Motor neuron (in vitro differentiated cells): ENCODE measurements around the gene TEDC2. TPM values are rescaled to one million over a fixed set of nuclear protein-coding genes. Genes with fewer than 3 reads are reported as not detected.
"Not testable (repeated sequence)": the region's sequence is repeated elsewhere in the genome, so short reads cannot be mapped to it uniquely, and the experiment has no call there.

Experiments used
- ATAC-seq, 8 experiments: fragments of 200-7000 bp; cut with Tn5 transposase; replicated peaks in 6 of 8; 2 replicates each; pipeline ENCODE4 v1.8.0; 2021; ENCODE audit warnings: mild to moderate bottlenecking in 8 of 8, moderate library complexity in 8 of 8
- H3K27ac ChIP-seq, 2 donors: fragments of 250-450 bp; sonication (Bioruptor Pico); 2 replicates each; pipeline ENCODE4 v1.9.0; 2021; ENCODE audit warnings: antibody characterized with exemption in 2 of 2, mild to moderate bottlenecking in 2 of 2, moderate library complexity in 1 of 2
- H3K4me1 ChIP-seq, 2 donors: fragments of 250-450 bp; sonication (Bioruptor Pico); replicated peaks in 1 of 2; 2 replicates each; pipeline ENCODE4 v1.6.1; 2021; ENCODE audit warnings: antibody characterized with exemption in 2 of 2, mild to moderate bottlenecking in 2 of 2, moderate library complexity in 1 of 2
- H3K4me3 ChIP-seq, 5 donors: fragments of 250-450 bp; sonication (Bioruptor Pico); 2 replicates each; pipeline ENCODE4 v1.9.0; 2021; ENCODE audit warnings: antibody characterized with exemption in 5 of 5, mild to moderate bottlenecking in 5 of 5, moderate library complexity in 4 of 5
- WGBS, 10 experiments: fragments of 450-650 bp; shearing (Covaris generic); methylation state at CpG; one replicate each; pipeline ENCODE4 v1.0.0; 2022; 5-methylcytosine and 5-hydroxymethylcytosine counted together
- in situ Hi-C, 9 experiments: fragments of 400-800 bp; cut with MboI; loops; one replicate each; pipeline ENCODE4 v1.15.0; 2021; ENCODE audit warnings: low sequenced_read_pairs in 9 of 9, low pct_unique_long_range_greater_than_20kb in 2 of 9; ENCODE audit not compliant: unreplicated experiment in 9 of 9
- total RNA-seq, 8 experiments: library from RNA; unstranded; fragments of 300-600 nt; gene quantifications; 2 replicates each; pipeline versions ENCODE4 v1.2.3 to v1.2.4, GENCODE V29; 2022

The TEDC2 gene
- total RNA-seq, 8 experiments from 2014 or later = 0.61 to 26.8 (median 10.0) TPM

- in situ Hi-C loops = loop anchor here in 1 of 9 experiments (25.0 kb wide), 1 partner anchor 91 kb away; the partner anchor contains the start of gene ABCA3
- Histone ChIP-seq H3K4me3 (peak overlapping the region; percentile 61 to 90 (median 68)), H3K4me1 (peaks cover 9 to 12% of the 10 kb centered on the region in 2 donors), H3K27ac (peak overlapping the region; percentile 17 to 72)
- ATAC-seq = peak in 1 of 8 experiments; percentile 51
- WGBS, 10 experiments = 0% methylated on average over 1 of the region's 24 CpGs; no CpG with 5 or more reads in 8 of the 10 experiments
Measured at GRCh38 chr16:2428784-2429033, 31.2 kb upstream of the TEDC2 start.

- in situ Hi-C loops = loop anchor here in 1 of 9 experiments (25.0 kb wide), 1 partner anchor 92 kb away; the partner anchor contains the start of gene ABCA3
- Histone ChIP-seq H3K4me3 (peak within 1 kb of the TSS; percentile 61 to 90 (median 68)), H3K4me1 (peaks cover 9 to 12% of the 10 kb centered on the region in 2 donors), H3K27ac (peak within 1 kb of the TSS; percentile 17 to 72)
- ATAC-seq = peak; percentile 84 to 94 (median 91)
- WGBS, 10 experiments = 0 to 1% methylated on average over 4 to 16 of the region's 103 CpGs; no CpG with 5 or more reads in 8 of the 10 experiments
Measured at GRCh38 chr16:2429034-2429770, 30.7 kb upstream of the TEDC2 start, which contains the start of gene CCNF. TSS of gene CCNF (plus strand) at chr16:2429447. CDS start at chr16:2429482, 35 bp downstream.

GRCh38 chr16:2429771-2430663 is 29.9 kb upstream of the TEDC2 start:
- Histone ChIP-seq H3K4me1 (peaks cover 9 to 12% of the 10 kb centered on the region in 2 donors), H3K27ac (no peak overlapping the region), H3K4me3 (peak overlapping the region; percentile 61 to 90 (median 68))
- 0 to 37% (median 3%) methylated on average over 1 to 19 of the region's 46 CpGs for WGBS, 10 experiments
- in situ Hi-C loops = loop anchor here in 1 of 9 experiments (25.0 kb wide), 1 partner anchor 93 kb away; the partner anchor contains the start of gene ABCA3
- peak; percentile 4 to 14 (median 8) for ATAC-seq

DNA sequence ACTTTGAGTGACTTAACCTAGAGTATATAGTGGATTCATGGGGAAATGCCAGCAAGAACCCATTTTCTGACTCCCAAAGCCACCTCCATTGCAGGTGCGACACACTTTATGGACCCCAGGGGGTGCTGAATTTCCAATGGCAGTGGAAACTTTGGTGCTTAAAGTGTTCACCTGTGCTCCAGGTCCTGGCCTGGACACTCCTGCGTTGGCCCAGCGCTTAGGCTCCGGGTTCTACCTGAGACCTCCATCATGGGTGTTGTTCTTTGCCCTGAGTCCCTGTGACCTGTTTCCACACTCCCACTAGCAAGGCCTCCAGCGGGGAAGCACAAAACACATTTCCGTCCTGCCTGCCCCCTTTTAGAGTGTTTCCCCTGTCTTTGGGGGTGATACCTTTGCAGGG is 27.6 kb upstream of the TEDC2 start:
- Histone ChIP-seq H3K4me3 (no peak overlapping the region), H3K4me1 (peaks cover 9 to 12% of the 10 kb centered on the region in 2 donors), H3K27ac (no peak overlapping the region)
- no peak for ATAC-seq
- in situ Hi-C loops = loop anchor here in 1 of 9 experiments (25.0 kb wide), 1 partner anchor 95 kb away; the partner anchor contains the start of gene ABCA3
- WGBS, 10 experiments = 80 to 100% (median 96%) methylated on average over 1 to 6 of the region's 6 CpGs; no CpG with 5 or more reads in 3 of the 10 experiments

- in situ Hi-C loops = loop anchor here in 1 of 9 experiments (25.0 kb wide), 1 partner anchor 96 kb away; the partner anchor contains the start of gene ABCA3
- no peak overlapping the region for H3K4me3 ChIP-seq
- WGBS, 10 experiments = 87 to 100% (median 97%) methylated on average over 2 to 10 of the region's 15 CpGs; no CpG with 5 or more reads in 3 of the 10 experiments
- H3K4me1 ChIP-seq = peaks cover 9 to 12% of the 10 kb centered on the region in 2 donors
- ATAC-seq = no peak
- H3K27ac ChIP-seq = no peak overlapping the region
Measured at GRCh38 chr16:2432801-2433505, 27.0 kb upstream of the TEDC2 start.

- not testable (repeated sequence) for H3K4me3 ChIP-seq, ATAC-seq, H3K4me1 ChIP-seq, H3K27ac ChIP-seq
- in situ Hi-C loops = loop anchor here in 1 of 9 experiments (25.0 kb wide), 1 partner anchor 98 kb away; the partner anchor contains the start of gene ABCA3
- WGBS, 10 experiments = 88 to 100% (median 90%) methylated on average over 2 to 3 of the region's 4 CpGs; no CpG with 5 or more reads in 5 of the 10 experiments
Measured at GRCh38 chr16:2435236-2435635, 24.7 kb upstream of the TEDC2 start.

DNA sequence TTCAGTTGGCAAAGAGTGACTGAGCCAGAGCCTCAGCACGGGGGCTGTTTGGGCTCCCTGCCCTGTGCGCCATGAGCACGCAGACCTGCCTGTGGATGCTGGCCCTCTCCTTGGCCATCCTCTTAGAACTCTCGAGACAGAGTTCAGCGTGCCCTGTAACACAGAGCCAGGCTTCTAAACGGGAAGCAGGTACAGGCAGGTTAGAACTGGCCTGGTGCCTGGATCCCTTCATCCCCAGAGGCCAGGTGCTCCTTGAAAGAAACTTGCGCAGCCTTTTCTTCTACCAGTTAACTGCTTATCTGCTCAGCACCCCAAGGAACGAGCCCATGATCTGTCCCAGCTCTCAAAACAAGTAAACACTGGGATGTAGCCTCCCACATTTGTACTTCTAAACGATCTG is 23.8 kb upstream of the TEDC2 start:
- Histone ChIP-seq H3K4me1 (peaks cover 2% of the 10 kb centered on the region in 2 donors), H3K4me3 (no peak overlapping the region), H3K27ac (no peak overlapping the region)
- in situ Hi-C loops = loop anchor here in 1 of 9 experiments (25.0 kb wide), 1 partner anchor 99 kb away; the partner anchor contains the start of gene ABCA3
- WGBS, 10 experiments = 90 to 100% (median 97%) methylated on average over 1 to 6 of the region's 9 CpGs; no CpG with 5 or more reads in 3 of the 10 experiments
- ATAC-seq = no peak

- WGBS, 10 experiments = 89 to 100% (median 98%) methylated on average over 1 to 16 of the region's 24 CpGs; no CpG with 5 or more reads in 3 of the 10 experiments
- H3K4me1 ChIP-seq = no peaks in the 10 kb centered on the region
- in situ Hi-C loops = loop anchor here in 1 of 9 experiments (25.0 kb wide), 1 partner anchor 100 kb away; the partner anchor contains the start of gene ABCA3
Measured at GRCh38 chr16:2437032-2437790, 22.7 kb upstream of the TEDC2 start.

GRCh38 chr16:2438121-2438520 is 21.8 kb upstream of the TEDC2 start:
- in situ Hi-C loops = loop anchor here in 1 of 9 experiments (25.0 kb wide), 1 partner anchor 101 kb away; the partner anchor contains the start of gene ABCA3
- ATAC-seq = no peak
- 80 to 100% (median 97%) methylated on average over 1 to 12 of the region's 14 CpGs; no CpG with 5 or more reads in 3 of the 10 experiments for WGBS, 10 experiments
- Histone ChIP-seq H3K27ac (no peak overlapping the region), H3K4me1 (no peaks in the 10 kb centered on the region), H3K4me3 (no peak overlapping the region)

More at GRCh38 chr16:2437032-2437790, 22.7 kb upstream of the TEDC2 start:
- no peak for ATAC-seq
- no peak overlapping the region for H3K4me3 ChIP-seq
- H3K27ac ChIP-seq = no peak overlapping the region

GRCh38 chr16:2439598-2439997 is 20.3 kb upstream of the TEDC2 start:
- no peaks in the 10 kb centered on the region for H3K4me1 ChIP-seq
- in situ Hi-C loops = loop anchor here in 1 of 9 experiments (25.0 kb wide), 1 partner anchor 102 kb away; the partner anchor contains the start of gene ABCA3
- 95 to 100% (median 100%) methylated on average over 1 to 10 of the region's 11 CpGs; no CpG with 5 or more reads in 4 of the 10 experiments for WGBS, 10 experiments
- H3K27ac ChIP-seq = no peak overlapping the region
- ATAC-seq = no peak
- H3K4me3 ChIP-seq = no peak overlapping the region

DNA sequence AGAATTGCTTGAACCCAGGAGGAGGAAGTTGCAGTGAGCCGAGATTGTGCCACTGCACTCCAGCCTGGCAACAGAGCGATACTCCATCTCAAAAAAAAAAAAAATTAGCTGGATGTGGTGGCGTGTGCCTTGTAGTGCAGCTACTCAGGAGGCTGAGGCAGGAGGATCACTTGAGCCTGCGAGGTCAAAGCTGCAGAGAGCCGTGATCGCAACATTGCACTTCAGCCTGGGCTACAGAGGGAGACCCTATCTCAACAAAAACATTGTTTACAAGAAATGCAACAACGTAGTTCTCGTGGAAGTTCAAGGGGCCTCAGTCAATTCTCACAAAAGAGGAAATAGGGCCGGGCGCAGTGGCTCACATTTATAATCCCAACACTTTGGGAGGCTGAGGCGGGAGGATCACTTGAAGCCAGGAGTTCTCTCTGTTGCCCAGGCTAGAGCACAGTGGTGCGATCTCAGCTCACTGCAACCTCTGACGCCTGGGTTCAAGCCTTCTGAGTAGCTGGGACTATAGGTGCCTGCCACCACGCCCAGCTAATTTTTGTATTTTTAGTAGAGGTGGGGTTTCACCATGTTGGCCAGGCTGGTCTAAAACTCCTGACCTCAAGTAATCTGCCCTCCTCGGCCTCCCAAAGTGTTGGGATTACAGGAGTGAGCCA is 18.6 kb upstream of the TEDC2 start:
- in situ Hi-C loops = loop anchor here in 1 of 9 experiments (25.0 kb wide), 1 partner anchor 104 kb away; the partner anchor contains the start of gene ABCA3
- not testable (repeated sequence) for ATAC-seq, H3K4me3 ChIP-seq, H3K4me1 ChIP-seq, H3K27ac ChIP-seq
- 57 to 100% (median 91%) methylated on average over 1 to 10 of the region's 15 CpGs; no CpG with 5 or more reads in 2 of the 10 experiments for WGBS, 10 experiments
